ENCODE results near the gene PDE4C. TPM values are rescaled to one million over a fixed set of nuclear protein-coding genes. Genes with fewer than 3 reads are reported as not detected.

Gene PDE4C
- total RNA-seq, 1 donor from 2014 or later, result 0.21 TPM

GRCh38 chr19:18208098-18208951 is 17.9 kb downstream of the PDE4C start:
- no peak for DNase-seq (ENCODE audit: extremely low spot score, unreplicated experiment)
- H3K4me1 Mint-ChIP-seq (ENCODE audit: unreplicated experiment), result peaks cover 23% of the 10 kb centered on the region
- TF ChIP-seq CTCF (IDR thresholded peaks at IDR 0.05), result peak; percentile 71
- no peak overlapping the region for H3K27ac Mint-ChIP-seq (ENCODE audit: unreplicated experiment)
- no peaks in the 10 kb centered on the region for H3K36me3 Mint-ChIP-seq (ENCODE audit: unreplicated experiment)
- no peak overlapping the region for H3K4me3 Mint-ChIP-seq (ENCODE audit: unreplicated experiment)
- H3K9me3 Mint-ChIP-seq (ENCODE audit: unreplicated experiment), result no peaks in the 10 kb centered on the region
- peaks cover 3% of the 10 kb centered on the region for H3K27me3 Mint-ChIP-seq (ENCODE audit: unreplicated experiment)

GRCh38 chr19:18206018-18206417 is 20.2 kb downstream of the PDE4C start:
- Mint-ChIP-seq H3K9me3 (ENCODE audit: unreplicated experiment) (no peaks in the 10 kb centered on the region), H3K27ac (ENCODE audit: unreplicated experiment) (peak overlapping the region; percentile 97), H3K36me3 (ENCODE audit: unreplicated experiment) (no peaks in the 10 kb centered on the region), H3K27me3 (ENCODE audit: unreplicated experiment) (peaks cover 2% of the 10 kb centered on the region), H3K4me3 (ENCODE audit: unreplicated experiment) (peak overlapping the region; percentile 86), H3K4me1 (ENCODE audit: unreplicated experiment) (peaks cover 27% of the 10 kb centered on the region)
- no peak for TF ChIP-seq CTCF (IDR thresholded peaks at IDR 0.05)
- no peak for DNase-seq (ENCODE audit: extremely low spot score, unreplicated experiment)

GRCh38 chr19:18205200-18205892 is 20.9 kb downstream of the PDE4C start:
- H3K27me3 Mint-ChIP-seq (ENCODE audit: unreplicated experiment), result no peaks in the 10 kb centered on the region
- H3K27ac Mint-ChIP-seq (ENCODE audit: unreplicated experiment), result peak overlapping the region; percentile 97
- peak overlapping the region; percentile 86 for H3K4me3 Mint-ChIP-seq (ENCODE audit: unreplicated experiment)
- H3K9me3 Mint-ChIP-seq (ENCODE audit: unreplicated experiment), result no peaks in the 10 kb centered on the region
- TF ChIP-seq CTCF (IDR thresholded peaks at IDR 0.05), result no peak
- H3K36me3 Mint-ChIP-seq (ENCODE audit: unreplicated experiment), result no peaks in the 10 kb centered on the region
- peaks cover 27% of the 10 kb centered on the region for H3K4me1 Mint-ChIP-seq (ENCODE audit: unreplicated experiment)
- no peak for DNase-seq (ENCODE audit: extremely low spot score, unreplicated experiment)

- H3K36me3 Mint-ChIP-seq (ENCODE audit: unreplicated experiment), result no peaks in the 10 kb centered on the region
- H3K9me3 Mint-ChIP-seq (ENCODE audit: unreplicated experiment), result no peaks in the 10 kb centered on the region
- peaks cover 27% of the 10 kb centered on the region for H3K4me1 Mint-ChIP-seq (ENCODE audit: unreplicated experiment)
- TF ChIP-seq CTCF (IDR thresholded peaks at IDR 0.05), result no peak
- peak overlapping the region; percentile 97 for H3K27ac Mint-ChIP-seq (ENCODE audit: unreplicated experiment)
- no peaks in the 10 kb centered on the region for H3K27me3 Mint-ChIP-seq (ENCODE audit: unreplicated experiment)
- no peak for DNase-seq (ENCODE audit: extremely low spot score, unreplicated experiment)
- H3K4me3 Mint-ChIP-seq (ENCODE audit: unreplicated experiment), result peak overlapping the region; percentile 86
Observed at GRCh38 chr19:18204394-18205199, 21.6 kb downstream of the PDE4C start.

Measured in osteocyte (in vitro differentiated cells).